KOPT-K1 (cell line): Measurements from ENCODE around the gene COL4A4.
A peak's percentile ranks its signal among the peaks of the same experiment; 100 is the strongest.

Source experiments
- H3K27ac ChIP-seq: fragments of 200-600 bp; sonication (generic); 2 replicates; pipeline ENCODE4 v1.5.1; 2016; ENCODE audit warnings: antibody characterized with exemption, mild to moderate bottlenecking, low read depth, low read length; ENCODE audit not compliant: poor library complexity, severe bottlenecking
- H3K36me3 ChIP-seq: fragments of 200-600 bp; sonication (generic); 2 replicates; pipeline ENCODE4 v1.5.1; 2017; ENCODE audit warnings: antibody characterized with exemption, mild to moderate bottlenecking, low read length, moderate library complexity; ENCODE audit not compliant: insufficient read depth
- H3K9me3 ChIP-seq: fragments of 200-600 bp; sonication (generic); 2 replicates; pipeline ENCODE4 v1.5.1; 2017; ENCODE audit warnings: antibody characterized with exemption, low read length, mild to moderate bottlenecking; ENCODE audit not compliant: insufficient read depth, poor library complexity, severe bottlenecking

COL4A4 gene

DNA sequence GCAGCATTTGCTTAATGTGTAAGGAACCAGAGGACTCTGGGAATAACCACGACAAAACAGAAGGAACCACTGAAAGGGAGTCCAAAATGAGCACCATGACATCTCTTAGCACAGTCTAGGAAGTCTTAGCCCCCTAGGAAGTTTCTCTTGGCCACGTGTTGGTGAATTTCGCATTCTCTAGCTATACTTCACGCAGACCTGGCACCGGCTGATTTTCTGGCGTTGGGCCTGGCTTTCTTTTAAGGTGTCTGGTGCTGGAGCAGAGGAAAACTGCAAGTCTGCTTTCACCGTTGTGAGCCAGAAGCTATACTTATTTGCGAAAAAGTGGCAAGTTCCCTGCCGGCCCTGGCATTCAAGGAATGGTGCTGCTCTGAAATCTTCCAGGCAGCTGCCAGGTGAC lies 156.9 kb downstream of the COL4A4 start:
- Histone ChIP-seq H3K36me3 (no peaks in the 10 kb centered on the region), H3K27ac (no peak overlapping the region), H3K9me3 (no peaks in the 10 kb centered on the region)

GRCh38 chr2:227006189-227006897 lies 157.7 kb downstream of the COL4A4 start:
- Histone ChIP-seq H3K9me3 (no peaks in the 10 kb centered on the region), H3K27ac (no peak overlapping the region), H3K36me3 (no peaks in the 10 kb centered on the region)

DNA sequence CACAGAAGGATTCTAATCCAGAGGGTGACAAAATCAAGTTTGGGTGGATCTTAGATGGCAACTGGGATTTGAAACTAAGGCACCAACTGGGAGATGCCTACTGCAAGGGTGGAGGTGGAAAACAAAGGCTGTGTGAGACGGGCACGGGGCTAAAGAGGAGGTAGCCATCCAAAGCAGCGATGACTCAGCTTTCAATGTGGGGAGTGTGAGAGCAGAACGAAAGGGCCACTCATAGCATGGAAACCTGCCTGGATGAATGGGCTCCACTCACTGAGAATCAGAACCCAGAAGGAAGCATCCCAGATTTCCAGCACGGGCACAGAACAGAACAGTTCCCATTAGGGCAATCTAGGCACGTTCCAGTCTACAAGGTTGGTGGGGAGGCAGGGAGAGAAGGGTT lies 159.5 kb downstream of the COL4A4 start:
- Histone ChIP-seq H3K9me3 (peaks cover 6% of the 10 kb centered on the region), H3K27ac (no peak overlapping the region), H3K36me3 (no peaks in the 10 kb centered on the region)

GRCh38 chr2:227000123-227000522 lies 163.9 kb downstream of the COL4A4 start:
- Histone ChIP-seq H3K9me3 (peaks cover 6% of the 10 kb centered on the region), H3K27ac (no peak overlapping the region), H3K36me3 (0 out of 2 replicates have a peak, but pooled peaks cover 12% of the 10 kb centered on the region)

DNA sequence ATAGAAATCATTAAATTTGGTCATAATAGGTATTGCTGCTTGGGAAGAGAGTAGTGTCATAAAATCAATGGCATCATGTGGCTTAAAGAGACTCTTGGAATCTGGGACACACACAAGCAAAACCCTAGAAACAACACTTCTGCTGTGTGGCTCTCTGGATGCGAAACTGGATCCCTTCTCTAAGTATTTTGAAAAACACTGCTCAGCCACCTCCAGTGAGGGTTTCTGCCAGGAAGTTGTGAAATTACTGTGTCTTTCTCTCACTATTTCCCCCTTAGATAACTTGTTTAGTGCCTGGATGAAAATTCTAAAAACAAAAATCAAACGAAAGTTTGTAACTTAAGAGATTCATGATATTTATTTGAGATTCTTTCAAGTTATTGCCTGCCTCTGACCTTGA lies 164.3 kb downstream of the COL4A4 start:
- Histone ChIP-seq H3K9me3 (peaks cover 6% of the 10 kb centered on the region), H3K27ac (no peak overlapping the region), H3K36me3 (0 out of 2 replicates have a peak, but pooled peaks cover 12% of the 10 kb centered on the region)

DNA sequence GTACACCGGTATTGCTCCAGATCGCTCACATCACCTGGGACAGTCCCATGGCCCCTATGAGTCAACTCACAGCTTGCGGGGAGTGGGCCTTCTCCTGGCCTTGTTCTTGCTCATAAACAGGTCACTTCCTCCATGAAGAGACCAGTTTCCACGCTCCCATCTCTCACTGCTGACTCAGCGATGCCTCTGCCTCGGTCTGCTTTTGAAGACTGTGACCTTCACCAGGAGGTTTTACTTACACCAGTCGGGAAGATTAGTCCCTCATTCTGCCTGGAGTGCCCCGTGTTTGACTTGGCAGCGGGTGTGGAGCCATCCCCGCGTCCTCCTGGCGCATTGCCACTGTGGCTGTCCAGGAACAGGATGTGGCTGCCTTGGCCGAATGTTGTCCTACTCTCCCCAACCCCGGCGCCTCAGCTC lies 168.4 kb downstream of the COL4A4 start:
- Histone ChIP-seq H3K36me3 (0 out of 2 replicates have a peak, but pooled peaks cover 12% of the 10 kb centered on the region), H3K27ac (no peak overlapping the region)

DNA sequence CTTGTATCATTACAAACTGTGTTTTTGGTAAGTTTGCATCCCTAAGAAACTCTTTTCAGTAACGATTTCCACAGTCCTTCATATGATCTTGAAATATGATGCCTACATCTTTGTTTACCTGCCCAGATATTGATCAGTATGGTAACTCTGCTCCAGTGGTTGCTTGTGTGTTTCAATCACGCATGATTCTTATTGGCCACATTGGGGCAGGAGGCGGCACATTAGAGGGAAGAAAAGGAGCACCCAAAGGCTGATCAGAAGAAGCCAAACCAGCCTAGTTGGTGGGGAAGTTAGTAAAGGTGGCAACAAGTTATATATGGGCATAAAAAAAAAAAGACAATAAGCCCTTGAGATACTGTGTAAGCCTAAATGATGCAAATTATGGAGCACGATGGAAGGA lies 169.2 kb downstream of the COL4A4 start:
- no peaks in the 10 kb centered on the region for H3K9me3 ChIP-seq
- H3K36me3 ChIP-seq: 0 out of 2 replicates have a peak, but pooled peaks cover 12% of the 10 kb centered on the region
- H3K27ac ChIP-seq: no peak overlapping the region

More for the DNA sequence above, 168.4 kb downstream of the COL4A4 start:
- peaks cover 5% of the 10 kb centered on the region for H3K9me3 ChIP-seq

GRCh38 chr2:226993171-226993570 lies 170.8 kb downstream of the COL4A4 start:
- Histone ChIP-seq H3K36me3 (0 out of 2 replicates have a peak, but pooled peaks cover 12% of the 10 kb centered on the region), H3K9me3 (no peaks in the 10 kb centered on the region), H3K27ac (no peak overlapping the region)

GRCh38 chr2:226991663-226992062 lies 172.3 kb downstream of the COL4A4 start:
- Histone ChIP-seq H3K9me3 (no peaks in the 10 kb centered on the region), H3K27ac (no peak overlapping the region), H3K36me3 (0 out of 2 replicates have a peak, but pooled peaks cover 12% of the 10 kb centered on the region)

- H3K36me3 ChIP-seq: no peaks in the 10 kb centered on the region
- H3K27ac ChIP-seq: no peak overlapping the region
- no peaks in the 10 kb centered on the region for H3K9me3 ChIP-seq
These were observed 178.4 kb downstream of the COL4A4 start for GRCh38 chr2:226985583-226985946.

- Histone ChIP-seq H3K36me3 (no peaks in the 10 kb centered on the region), H3K9me3 (no peaks in the 10 kb centered on the region), H3K27ac (peak overlapping the region; percentile 94)
These were observed 179.0 kb downstream of the COL4A4 start for GRCh38 chr2:226984750-226985582.

DNA sequence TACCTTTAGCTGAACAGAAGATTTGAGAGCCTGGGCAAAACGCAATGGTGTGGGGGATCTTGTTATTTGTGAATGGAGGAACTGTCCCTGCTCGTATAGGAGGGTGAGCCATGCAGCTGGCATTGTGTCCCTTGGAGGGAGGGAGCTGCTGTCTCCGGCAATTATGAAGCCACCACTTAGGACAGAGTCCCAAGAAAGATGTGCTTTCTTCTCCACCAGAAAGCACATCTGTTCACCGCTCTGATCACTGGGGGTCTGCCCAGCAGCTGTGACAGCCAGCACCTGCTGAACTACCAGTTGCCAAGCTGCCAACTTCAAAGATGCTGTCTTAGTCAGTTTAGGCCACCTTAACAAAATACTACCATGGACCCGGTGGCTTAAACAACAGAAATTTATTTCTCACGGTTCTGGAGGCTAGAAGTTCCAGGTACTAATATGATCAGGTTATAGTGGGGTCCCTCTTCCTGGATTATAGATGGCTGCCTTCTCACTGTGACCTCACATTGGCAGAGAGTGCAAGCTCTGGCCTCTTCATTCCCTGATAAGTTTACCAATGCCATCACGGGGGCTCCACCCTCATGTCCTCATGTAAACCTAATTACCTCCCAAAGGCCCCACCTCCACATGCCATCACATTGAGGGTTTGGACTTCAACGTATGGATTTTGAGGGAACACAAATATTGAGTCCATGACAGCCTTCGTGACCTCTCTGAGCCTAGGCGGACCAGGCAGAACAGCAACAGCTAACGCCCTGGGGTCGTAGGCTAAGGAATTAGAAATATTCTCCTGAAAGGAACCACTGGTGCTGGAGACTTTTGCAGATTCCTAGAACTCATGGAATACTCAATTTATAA lies 179.9 kb downstream of the COL4A4 start:
- Histone ChIP-seq H3K27ac (peak overlapping the region; percentile 94), H3K9me3 (no peaks in the 10 kb centered on the region), H3K36me3 (no peaks in the 10 kb centered on the region)

- H3K27ac ChIP-seq: peak overlapping the region; percentile 94
- no peaks in the 10 kb centered on the region for H3K36me3 ChIP-seq
- H3K9me3 ChIP-seq: no peaks in the 10 kb centered on the region
These were observed 182.1 kb downstream of the COL4A4 start for GRCh38 chr2:226981791-226982326.

GRCh38 chr2:226979004-226979403 lies 185.0 kb downstream of the COL4A4 start:
- Histone ChIP-seq H3K9me3 (no peaks in the 10 kb centered on the region), H3K36me3 (no peaks in the 10 kb centered on the region), H3K27ac (peak overlapping the region; percentile 95)
